HL-60 (cell line): ENCODE measurements around the gene MAP1B.

ENCODE experiments used
- GABPA ChIP-seq: IDR thresholded peaks from 2 replicates; pipeline ENCODE4 v1.6.1; 2012; ENCODE audit warnings: low read depth
- POLR2AphosphoS5 ChIP-seq: IDR thresholded peaks from 2 replicates; pipeline ENCODE4 v1.6.1; 2012; ENCODE audit warnings: low read depth
- SPI1 ChIP-seq: IDR thresholded peaks from 2 replicates; pipeline ENCODE4 v1.6.1; 2012; ENCODE audit warnings: low read depth, mild to moderate bottlenecking, borderline replicate concordance
- TF ChIP-seq, protein P1 (sequence below): IDR thresholded peaks from one replicate; pipeline ENCODE4 v1.5.1; 2011; ENCODE audit warnings: low read length, control low read depth, inconsistent platforms; ENCODE audit not compliant: insufficient read depth
- TF ChIP-seq, protein P2 (sequence below): IDR thresholded peaks from 2 replicates; pipeline ENCODE4 v1.6.1; 2012; ENCODE audit warnings: low read depth; ENCODE audit not compliant: insufficient replicate concordance

DNA sequence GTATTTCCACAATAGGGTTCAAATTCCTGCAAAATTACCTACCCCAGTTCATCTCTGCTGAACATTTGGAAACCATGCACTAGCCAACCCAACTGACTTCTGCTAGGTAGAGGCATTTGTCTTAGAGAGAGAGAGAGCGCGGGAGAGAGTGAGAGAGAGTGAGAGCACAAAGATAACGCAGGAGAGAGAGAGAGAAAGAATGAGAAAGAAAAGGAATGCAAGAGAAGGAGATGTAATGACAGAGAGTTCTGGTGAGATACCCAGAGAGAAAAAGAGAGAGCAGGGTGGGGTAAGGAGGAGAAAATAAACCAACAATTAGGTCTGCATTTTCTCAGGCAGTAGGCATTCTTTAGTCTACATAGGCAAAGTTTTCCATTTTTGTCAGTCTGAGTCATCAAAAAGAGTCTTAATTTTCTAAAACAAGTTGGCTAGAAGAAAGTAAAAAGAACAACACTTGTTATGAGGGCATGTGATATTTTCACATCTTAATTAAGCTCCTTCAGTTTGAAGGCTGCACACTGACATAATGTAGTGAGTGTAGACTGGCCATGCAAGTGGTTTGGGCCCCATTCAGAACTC lies 98.2 kb downstream of the MAP1B start:
- TF ChIP-seq, protein P1, sequence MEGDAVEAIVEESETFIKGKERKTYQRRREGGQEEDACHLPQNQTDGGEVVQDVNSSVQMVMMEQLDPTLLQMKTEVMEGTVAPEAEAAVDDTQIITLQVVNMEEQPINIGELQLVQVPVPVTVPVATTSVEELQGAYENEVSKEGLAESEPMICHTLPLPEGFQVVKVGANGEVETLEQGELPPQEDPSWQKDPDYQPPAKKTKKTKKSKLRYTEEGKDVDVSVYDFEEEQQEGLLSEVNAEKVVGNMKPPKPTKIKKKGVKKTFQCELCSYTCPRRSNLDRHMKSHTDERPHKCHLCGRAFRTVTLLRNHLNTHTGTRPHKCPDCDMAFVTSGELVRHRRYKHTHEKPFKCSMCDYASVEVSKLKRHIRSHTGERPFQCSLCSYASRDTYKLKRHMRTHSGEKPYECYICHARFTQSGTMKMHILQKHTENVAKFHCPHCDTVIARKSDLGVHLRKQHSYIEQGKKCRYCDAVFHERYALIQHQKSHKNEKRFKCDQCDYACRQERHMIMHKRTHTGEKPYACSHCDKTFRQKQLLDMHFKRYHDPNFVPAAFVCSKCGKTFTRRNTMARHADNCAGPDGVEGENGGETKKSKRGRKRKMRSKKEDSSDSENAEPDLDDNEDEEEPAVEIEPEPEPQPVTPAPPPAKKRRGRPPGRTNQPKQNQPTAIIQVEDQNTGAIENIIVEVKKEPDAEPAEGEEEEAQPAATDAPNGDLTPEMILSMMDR: no peak
- TF ChIP-seq, protein P2, sequence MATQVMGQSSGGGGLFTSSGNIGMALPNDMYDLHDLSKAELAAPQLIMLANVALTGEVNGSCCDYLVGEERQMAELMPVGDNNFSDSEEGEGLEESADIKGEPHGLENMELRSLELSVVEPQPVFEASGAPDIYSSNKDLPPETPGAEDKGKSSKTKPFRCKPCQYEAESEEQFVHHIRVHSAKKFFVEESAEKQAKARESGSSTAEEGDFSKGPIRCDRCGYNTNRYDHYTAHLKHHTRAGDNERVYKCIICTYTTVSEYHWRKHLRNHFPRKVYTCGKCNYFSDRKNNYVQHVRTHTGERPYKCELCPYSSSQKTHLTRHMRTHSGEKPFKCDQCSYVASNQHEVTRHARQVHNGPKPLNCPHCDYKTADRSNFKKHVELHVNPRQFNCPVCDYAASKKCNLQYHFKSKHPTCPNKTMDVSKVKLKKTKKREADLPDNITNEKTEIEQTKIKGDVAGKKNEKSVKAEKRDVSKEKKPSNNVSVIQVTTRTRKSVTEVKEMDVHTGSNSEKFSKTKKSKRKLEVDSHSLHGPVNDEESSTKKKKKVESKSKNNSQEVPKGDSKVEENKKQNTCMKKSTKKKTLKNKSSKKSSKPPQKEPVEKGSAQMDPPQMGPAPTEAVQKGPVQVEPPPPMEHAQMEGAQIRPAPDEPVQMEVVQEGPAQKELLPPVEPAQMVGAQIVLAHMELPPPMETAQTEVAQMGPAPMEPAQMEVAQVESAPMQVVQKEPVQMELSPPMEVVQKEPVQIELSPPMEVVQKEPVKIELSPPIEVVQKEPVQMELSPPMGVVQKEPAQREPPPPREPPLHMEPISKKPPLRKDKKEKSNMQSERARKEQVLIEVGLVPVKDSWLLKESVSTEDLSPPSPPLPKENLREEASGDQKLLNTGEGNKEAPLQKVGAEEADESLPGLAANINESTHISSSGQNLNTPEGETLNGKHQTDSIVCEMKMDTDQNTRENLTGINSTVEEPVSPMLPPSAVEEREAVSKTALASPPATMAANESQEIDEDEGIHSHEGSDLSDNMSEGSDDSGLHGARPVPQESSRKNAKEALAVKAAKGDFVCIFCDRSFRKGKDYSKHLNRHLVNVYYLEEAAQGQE: no peak
- TF ChIP-seq POLR2AphosphoS5: no peak
- TF ChIP-seq GABPA: no peak
- TF ChIP-seq SPI1: no peak
